ENCODE results near the gene OR10H2.
"Not testable (repeated sequence)": the region's sequence is repeated elsewhere in the genome, so short reads cannot be mapped to it uniquely, and the experiment has no call there.

Gene OR10H2

GRCh38 chr19:15774159-15774558 lies 46.3 kb downstream of the OR10H2 start:
- DNase-seq = not testable (repeated sequence)

GRCh38 chr19:15775249-15775648 lies 47.4 kb downstream of the OR10H2 start:
- DNase-seq = no peak

- DNase-seq = no peak
Observed at GRCh38 chr19:15776264-15776663, 48.4 kb downstream of the OR10H2 start.

DNA sequence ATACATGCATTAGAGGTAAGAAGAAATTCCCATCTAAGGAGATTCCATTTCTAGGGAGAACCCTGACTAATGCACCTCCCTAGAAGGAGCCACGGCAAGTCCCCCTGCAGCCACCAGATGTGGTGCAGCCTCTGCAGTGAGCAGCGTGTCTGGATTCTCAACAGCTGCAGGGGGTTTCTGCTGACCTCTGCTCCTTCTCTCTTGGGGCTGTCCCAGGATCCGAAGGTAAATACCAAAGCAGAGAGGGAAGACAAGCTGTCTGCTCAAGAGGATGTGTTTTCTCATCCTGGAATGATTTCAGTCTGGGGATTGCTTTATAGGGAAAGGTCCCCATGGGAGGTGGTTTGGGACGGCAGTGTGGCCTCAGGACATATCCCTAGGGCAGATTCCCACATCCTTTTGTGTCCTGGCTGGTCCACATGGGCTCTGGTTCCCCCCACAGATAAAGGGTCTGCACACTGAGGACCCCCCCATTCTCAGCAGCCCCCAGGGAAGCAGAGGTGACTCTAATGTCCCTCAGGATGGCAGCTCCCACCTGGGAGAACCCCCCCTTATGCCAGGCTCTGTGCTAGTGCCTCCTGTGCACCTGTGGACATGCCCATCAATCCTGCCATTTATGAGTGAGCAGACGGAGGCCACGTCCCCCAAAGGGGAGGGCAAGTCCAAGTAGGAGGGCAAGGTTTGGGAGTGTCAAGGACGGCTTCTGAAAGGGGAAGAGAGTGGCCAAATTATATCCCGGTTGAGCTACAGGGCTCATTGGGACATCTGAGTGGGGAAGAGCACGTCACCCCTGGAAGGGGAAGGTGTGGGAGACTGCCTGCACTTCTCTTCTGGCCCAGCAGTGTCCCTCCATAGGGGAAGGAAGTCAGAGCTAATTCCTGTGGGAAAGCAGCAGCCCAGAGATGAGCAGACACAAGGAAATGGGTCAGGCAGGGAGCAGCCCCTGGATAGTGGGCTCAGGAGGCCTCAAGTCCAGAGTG lies 49.5 kb downstream of the OR10H2 start:
- DNase-seq = no peak

Data from Kasumi-1 (cell line).